Mesenteric fat pad (tissue), 1 donor: ENCODE data around the gene NSFL1C. TPM values are rescaled to one million over a fixed set of nuclear protein-coding genes. Genes with fewer than 3 reads are reported as not detected.
"Not testable (repeated sequence)": the region's sequence is repeated elsewhere in the genome, so short reads cannot be mapped to it uniquely, and the experiment has no call there.

Experiments
- DNase-seq: peaks from one replicate; pipeline ENCODE4 v3.0.0-alpha.2; 2020; ENCODE audit warnings: low spot score
- total RNA-seq: library from RNA; stranded (reverse); fragmentation: NEBNext Ultra II Directional; extraction: Animal tissue kit (Norgen Biotek cat#: 25700); gene quantifications from one replicate; pipeline ENCODE4 v1.2.1, GENCODE V29; 2021
- donor health status: DM: yes; HTN: yes; CAD: no.

Gene NSFL1C
- total RNA-seq, 1 donor from 2014 or later = 78.6 TPM

DNA sequence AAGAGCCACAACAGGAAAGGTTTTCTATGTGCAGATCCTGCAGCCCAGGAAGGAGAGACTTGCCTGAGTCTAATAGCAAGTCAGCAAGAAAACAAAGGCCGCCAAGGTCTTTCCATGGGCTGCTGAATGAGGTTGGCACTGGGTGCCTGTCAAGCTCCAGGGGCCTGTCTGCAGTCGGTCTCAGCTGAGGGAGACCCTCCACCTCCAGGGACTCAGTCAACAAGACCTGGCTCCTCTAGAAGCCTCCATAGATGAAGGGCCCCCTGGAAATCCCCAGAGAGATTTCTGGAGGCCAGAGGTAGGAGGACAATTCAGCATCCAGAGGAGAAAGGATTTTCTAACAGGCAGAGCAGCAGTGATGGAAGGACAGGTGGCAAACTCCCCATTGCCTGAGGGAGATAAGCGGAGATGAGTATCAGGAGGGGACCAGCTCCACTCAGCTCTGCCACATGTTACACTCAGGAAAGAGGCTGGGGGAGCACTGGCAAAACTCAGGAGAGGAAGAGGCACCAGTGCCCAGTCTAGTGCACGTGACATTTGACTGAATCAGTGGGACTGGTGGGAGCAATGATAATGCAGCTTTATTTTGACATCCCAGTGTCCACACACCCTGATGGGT lies 40.3 kb downstream of the NSFL1C start:
- no peak for DNase-seq

DNA sequence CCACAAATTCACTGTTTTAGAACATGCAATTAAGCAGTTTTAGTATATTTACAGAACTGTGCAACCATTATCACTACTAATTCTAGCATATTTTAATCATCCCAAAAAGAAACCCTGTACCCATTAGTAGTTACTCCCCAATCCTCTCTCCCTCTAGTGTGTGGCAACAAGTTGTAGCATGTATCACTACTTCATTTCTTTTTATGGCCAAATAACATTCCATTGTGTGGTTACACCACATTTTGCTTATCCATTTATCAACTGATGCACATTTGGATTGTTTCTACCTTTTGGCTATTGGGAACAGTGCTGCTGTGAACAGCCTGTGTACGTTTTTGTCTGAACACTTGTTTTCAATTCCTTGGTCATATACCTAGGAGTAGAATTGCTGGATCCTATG lies 42.3 kb downstream of the NSFL1C start:
- no peak for DNase-seq

DNA sequence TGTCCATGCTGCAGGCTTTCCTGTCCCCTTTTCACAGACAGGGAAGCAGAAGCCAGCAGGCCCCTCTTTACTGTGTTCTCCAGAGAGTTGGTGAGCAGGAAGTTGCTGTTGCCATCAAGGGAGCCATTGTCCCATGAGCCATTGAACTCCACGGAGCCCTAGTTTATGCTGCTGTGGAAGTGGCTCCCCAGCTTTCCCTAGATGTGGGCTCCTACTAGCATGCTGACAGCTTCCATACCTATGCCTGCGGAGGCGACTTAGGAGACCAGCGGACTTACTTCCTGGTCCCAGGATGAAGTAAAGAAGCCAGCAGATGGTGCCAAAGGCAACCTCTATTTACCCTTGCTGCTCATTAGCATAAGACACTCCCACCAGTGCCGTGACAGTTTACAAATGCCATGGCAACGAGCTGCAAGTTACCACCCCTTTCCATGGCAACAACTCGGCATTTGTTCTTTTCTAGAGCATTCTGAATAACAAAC lies 43.0 kb downstream of the NSFL1C start:
- DNase-seq = no peak

DNA sequence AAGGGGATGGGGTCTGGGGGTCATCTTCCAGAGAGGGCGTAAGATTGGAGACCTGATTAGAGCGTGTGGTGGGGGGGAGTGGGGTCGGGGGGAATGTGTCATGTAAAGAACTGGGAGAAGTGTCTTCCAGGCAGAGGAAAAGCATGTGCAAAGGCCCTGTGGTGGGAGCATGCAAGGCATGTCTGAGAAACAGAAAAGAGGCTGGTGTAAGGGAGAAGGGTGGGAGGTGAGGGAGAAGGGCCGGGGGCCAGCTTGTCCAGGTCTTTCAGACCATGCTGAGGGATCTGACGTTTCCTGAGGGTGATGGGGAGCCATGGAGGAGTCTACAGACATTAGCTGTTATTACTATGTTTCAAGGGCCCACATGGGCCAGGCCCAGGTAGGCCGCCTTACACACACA lies 43.4 kb downstream of the NSFL1C start:
- DNase-seq = no peak

DNA sequence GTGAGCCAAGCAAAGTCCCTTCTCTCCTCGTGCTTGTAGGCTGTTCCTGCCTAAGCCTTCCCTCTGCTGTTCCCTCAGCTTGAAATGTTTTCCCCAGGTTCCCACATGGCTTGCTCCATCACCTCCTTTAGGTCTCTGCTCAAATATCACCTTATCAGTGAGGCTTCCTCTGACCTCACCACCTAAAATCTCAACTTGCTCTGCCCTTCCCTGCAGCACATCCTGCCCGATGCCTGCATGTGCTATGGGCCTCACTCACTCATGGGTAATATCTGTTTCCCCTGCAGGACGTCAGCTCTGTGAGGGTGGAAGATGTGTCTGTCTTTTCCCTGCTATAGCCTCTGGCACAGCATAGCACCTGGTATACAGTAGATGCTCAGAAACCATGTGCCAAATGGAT lies 43.9 kb downstream of the NSFL1C start:
- no peak for DNase-seq

DNA sequence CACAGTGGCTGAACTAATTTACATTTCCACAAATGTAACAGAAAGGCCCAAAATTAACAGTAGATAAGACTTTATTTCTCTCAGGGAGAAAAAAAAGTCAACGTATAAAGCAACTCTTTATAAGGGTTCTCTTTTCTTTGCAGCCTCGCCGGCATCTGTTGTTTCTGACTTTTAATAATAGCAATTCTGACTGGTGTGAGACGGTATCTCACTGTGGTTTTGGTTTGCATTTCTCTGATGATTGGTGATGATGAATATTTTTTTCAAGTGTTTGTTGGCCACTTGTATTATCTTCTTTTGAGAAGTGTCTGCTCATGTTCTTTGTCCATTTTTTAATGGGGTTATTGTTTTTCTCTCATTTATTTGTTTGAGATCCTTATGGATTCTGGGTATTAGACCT lies 46.6 kb downstream of the NSFL1C start:
- no peak for DNase-seq

DNA sequence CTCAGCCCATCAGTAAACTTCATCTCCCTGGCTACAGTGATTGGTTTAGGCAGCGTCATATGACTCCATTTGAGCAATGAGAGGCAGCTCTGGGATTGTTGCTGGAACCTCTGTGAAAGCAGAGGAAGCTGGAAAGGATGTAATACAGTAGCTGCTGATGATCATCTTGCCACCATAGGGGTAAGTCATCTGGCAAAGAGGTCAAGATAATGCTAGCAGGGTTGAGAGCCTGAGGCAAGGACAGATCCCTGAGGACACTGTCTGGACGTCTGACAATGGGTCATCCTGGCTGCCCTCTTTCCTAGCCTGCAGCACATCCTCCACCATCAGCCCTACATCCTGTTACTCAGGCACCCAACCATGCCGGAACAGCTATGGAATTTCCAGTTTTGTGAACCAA lies 48.3 kb downstream of the NSFL1C start:
- no peak for DNase-seq

DNA sequence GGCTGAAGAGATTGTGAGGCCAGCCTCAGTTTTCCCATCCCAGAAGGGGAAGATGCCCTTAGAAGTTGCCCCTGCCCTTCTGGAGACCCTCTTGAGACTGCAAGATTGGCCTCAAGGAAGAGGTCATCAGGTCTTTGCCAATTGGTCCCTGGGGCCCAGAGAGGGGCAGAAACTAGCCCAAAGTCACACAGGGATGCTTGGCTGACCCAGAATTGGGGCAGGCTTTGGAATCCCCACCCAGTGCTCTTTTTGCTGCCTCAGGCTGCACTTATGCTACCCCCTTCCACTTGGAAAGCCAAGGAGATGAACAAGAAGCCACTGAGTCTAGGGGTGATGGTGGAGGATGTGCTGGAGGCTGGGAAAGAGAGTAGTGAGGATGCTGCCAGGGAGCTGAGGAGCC lies 48.9 kb downstream of the NSFL1C start:
- no peak for DNase-seq

DNA sequence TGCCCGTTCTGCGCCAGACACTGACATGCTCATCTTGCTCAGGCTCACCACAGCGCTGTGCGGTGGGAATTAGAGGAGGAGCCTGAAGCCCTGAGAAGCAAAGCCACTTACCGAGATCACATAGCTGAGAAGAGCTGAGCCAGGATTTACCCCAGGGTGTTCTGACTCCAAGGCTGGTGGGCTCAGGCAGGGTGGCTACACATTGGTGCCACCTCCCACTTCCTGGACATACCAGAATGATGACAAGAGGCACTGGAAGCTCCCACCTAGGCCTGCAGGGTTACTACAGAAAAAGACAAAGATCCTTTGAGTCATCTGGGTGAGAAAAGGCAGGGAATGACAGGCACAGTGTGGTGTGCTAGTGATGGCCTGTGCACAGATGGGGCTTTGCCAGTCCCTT lies 49.4 kb downstream of the NSFL1C start:
- DNase-seq = no peak

DNA sequence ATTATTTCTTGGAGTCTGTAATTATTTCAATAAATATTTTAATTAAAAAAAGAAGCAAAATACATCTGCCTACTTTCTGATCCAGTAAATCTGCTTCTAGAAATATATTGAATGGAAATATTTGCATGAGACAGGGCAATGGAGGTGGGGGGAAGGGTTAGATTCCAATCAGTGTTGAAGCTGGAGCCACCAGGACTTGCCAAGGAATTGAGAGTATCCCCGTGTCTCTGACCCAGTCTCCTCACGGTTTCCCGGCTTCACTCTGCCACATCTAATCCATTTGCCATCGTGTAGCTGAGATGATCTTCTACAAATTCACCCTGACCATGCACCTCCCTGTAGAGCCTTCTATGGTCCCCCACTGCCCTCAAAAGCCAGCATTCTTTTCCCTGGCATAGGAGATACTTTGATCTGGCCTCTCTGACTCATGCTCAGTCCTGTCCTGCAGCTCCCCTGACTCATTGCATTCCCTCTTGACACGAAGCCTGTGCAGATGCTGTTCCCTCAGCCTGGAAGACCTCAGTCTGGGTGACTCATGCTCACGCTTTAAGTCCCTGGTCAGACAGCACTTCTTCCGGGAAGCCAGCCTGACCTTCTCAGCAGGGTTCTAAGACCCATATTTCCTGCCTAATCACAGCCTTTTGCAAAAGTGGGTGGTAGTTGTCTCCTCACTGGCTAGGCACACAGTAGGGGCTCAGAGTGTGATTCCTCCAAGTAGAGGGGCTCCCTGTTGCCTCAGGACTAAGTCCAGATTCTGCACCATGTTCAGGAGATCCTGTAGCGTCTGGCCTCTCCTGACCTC lies 50.8 kb downstream of the NSFL1C start:
- no peak for DNase-seq

DNA sequence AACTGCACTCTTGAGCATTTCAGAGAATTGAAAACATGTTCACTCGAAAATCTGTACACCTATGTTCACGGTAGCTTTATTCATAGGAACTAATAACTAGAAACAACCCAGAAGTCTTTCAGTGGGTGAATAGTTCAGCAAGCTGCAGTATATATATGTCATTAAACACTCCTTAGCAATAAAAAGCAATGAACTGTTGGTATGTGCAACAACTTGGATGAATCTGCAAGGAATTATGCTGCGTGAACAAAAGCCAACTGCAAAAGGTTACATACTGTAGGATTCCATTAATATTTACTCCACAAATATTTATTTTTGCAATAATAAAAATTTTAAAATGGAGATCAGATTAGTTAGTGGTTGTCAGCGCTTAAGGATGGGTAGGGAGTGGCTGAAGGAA lies 51.7 kb downstream of the NSFL1C start:
- DNase-seq = no peak

DNA sequence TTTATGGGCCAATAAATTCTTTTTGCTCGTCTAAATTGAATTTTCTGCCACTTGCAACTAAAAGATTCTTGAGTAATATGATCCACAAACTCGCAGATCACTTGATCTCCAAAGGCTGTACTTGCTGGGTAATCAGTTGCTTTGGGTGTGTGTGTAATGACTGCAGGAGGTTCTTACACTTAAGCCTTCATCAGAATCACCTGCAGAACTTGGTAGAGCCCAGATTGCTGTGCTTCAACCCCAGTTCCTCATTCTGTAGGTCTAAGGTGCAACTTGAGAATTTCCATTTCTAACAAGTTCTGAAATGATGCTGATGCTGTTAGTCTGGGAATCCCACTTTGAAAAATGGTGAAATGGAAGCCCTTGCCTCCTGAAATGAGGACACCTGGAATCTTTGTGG lies 60.8 kb downstream of the NSFL1C start:
- DNase-seq = no peak

DNA sequence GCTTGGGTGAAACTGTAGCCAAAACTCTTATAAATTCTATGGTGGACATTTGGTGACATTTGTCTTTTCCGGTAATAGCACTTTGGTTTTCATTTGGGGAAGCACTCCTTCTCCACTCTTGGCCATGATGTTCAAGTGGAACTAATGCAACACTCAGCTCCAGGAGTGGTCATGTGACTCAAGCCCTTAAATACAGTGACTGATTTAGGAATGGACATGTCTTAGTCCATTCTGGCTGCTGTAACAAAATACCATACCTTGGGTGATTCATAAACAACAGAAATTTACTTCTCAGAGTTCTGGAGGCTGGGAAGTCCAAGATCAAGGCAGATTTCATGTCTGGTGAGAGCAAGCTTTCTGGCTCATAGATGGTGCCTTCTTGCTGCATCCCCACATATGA lies 63.0 kb downstream of the NSFL1C start:
- DNase-seq = no peak

DNA sequence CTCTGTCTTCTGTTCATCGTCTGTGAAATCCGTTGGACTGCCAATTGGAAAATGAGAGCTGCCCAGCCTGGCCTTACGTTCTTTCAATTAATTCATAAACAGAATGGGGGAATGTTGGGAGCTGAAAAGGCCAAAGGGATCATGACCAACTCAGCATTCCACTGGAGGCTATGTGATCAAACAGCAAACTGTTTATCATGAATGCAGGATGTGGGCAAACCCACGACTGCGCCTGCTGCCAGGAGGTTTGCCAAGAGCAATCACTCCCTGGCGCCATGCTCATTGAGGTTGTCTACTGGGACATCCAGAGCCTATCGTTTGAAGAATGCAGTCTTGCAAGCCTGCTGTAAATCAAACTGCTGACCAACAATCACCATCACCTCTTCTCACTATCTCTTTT lies 64.5 kb downstream of the NSFL1C start:
- DNase-seq = no peak

DNA sequence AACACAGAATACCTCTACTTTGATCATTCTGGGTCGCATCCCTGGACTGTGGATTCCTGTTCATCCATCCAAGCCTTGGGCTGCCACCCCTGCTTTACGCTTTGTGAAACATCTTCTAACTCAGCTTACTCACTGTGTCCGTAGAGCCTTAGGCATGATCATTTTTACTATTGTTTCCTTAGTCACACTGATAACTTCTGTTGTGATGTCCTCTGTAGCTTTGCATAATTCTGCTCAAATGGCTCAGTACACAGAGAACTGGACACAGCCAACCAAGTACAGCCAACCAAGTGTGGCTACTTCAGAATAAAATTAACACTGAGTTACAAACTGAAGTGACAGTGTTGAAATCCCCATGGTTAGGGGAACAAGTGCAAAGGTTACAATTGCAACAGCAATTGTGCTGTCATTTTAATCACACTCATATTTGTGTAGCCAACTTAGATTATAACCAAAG lies 65.2 kb downstream of the NSFL1C start:
- DNase-seq = no peak

DNA sequence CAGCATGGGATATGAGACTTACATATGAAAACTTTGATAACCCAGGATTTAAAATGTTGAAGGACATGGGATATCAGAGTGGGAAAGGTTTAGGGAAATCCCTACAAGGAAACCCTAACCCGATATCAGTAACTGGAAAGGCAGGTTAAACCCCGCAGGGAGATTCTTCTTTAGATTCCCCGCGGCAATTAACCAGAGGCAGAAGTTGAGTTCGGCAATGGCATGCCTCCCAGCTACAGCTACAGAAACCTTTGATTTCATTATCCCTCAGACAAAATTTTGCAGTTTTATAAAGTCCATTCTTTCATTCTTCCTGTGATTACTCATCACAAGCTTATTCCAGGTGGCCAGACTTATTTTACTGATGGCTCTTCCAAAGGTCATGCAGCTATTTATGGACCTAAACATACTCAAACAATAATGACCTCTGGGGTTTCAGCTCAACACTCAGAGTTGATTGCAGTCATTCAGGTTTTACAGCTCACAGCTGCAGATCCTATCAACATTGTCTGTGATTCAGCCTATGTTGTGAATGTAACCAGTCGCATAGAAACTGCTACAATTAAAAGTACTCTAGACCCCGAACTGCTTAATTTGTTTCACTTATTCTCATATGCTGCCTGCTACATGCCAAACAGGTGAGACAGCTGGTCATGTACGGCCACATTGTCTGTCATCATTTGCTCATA lies 66.8 kb downstream of the NSFL1C start:
- not testable (repeated sequence) for DNase-seq

DNA sequence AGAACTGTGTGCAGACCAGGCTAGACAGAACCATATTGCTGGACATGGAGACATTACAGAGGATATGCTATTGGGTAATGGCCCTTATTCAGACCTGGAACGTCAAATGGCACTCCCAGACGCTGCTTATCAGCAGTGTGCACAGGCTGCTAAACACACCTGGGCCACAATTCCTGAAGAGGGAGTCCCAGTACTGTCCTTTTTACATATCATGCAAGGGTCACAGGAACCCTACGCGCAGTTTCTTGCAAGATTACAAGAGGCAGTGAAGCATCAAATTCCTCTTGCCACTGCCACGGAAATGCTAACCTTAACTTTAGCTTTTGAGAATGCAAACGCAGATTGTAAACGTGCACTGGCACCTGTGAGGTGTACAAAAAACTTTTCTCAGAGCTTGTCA lies 68.5 kb downstream of the NSFL1C start:
- not testable (repeated sequence) for DNase-seq

DNA sequence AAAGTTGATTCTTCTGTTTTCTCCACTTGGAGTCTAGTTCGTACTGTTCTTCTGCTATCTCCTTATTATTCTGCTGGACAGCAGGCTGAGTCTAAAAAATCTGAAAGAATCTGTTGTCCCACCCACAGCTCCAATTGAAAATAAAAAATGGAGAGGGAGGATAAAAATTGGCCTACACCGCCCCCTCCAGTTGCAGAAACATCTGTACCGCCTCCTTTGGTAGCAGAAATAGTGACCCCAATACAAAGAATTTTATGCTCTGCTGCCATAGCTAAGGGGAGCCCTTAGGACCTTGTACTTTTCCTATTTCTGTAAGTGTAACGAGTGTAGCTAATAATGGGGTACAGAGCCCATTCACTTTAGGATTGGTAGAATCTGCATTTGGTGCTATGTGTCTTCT lies 68.9 kb downstream of the NSFL1C start:
- DNase-seq = no peak

DNA sequence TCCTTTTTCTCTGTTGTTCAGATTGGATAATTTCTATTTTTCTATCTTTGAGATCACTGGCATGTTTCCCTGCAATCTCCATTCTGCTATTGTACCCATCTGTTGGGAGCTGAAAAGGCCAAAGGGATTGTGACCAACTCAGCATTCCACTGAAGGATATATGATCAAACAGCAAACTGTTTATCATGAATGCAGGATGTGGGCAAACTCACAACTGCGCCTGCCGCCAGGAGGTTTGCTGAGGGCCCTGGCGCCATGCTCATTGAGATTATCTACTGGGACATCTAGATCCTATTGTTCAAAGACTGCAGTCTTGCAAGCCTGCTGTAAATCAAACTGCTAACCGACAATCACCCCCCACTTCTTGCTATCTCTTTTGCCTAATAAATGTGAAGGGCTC lies 69.9 kb downstream of the NSFL1C start:
- DNase-seq = no peak

DNA sequence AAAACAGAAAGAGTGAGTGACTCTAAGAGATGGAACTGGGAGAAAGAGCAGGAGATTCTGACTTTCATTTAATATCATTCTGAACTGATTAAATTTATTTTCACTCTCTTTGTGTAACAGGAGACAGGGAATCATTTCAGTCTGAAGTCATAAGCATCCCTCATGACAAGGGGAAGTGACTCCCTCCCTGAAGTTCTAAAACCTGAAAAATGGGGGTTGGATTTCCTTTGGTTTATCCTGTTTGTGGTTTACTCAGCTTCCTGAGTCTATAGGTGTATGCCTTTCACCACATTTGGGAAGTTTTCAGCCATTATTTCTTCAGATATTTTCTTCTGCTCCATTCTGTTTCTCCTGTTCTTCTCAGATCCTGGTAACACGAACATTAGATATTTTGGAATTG lies 70.4 kb downstream of the NSFL1C start:
- DNase-seq = no peak

DNA sequence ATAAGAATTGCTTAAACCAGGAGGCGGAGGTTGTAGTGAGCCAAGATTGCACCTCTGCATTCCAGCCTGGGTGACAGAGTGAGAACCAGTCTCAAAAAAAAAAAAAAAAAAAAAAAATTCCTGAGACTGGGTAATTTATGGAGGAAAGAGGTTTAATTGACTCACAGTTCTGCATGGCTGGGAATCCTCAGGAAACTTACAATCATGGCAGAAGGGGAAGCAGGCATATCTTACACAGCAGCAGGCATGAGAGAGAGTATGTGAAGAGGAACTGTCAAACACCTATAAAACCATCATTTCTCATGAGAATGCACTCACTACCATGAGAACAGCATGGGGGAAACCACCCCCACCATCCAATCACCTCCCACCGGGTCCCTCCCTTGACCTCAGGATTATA lies 72.0 kb downstream of the NSFL1C start:
- DNase-seq = no peak

DNA sequence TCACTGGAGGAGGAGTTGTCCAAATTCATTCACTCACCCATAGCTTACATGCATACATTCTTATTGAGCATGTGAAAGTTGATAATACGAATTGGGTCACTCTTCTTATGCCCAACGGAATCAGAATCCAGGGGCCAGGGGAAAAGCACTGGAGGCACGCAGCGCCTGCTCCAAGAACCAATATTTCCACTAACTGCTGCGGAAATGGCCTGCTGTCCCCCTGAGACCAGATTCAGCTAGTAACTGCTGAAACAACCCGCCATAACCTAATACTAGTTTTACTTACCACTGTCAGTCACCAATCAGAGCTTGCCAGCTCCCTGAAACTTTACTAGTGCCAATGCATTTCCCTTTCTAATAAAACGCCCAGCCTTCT lies 73.2 kb downstream of the NSFL1C start:
- DNase-seq = peak; percentile 2
